WTC11 (cell line): ENCODE measurements around the gene AOX1. TPM values are rescaled to one million over a fixed set of nuclear protein-coding genes. Genes with fewer than 3 reads are reported as not detected.

Source experiments
- ATAC-seq: fragments of 200-7000 bp; cut with Tn5 transposase; 2 replicates; pipeline ENCODE4 v1.10.0; 2021; ENCODE audit warnings: mild to moderate bottlenecking, moderate library complexity
- CTCF ChIA-PET: fragments of 300-600 bp; sonication (Branson Sonifier 250); formaldehyde crosslinking; loops from one replicate; lab custom pipeline; 2021; ENCODE audit warnings: antibody characterized with exemption; lab: Charles Lee
- POLR2A ChIA-PET: fragments of 350-600 bp; sonication (Branson Sonifier 250); formaldehyde crosslinking; loops from one replicate; lab custom pipeline; 2021; ENCODE audit warnings: antibody characterized with exemption; lab: Charles Lee
- DNase-seq: peaks from one replicate; pipeline ENCODE4 v3.0.0; 2021; ENCODE audit warnings: low spot score
- H3K27ac Mint-ChIP-seq: 2 replicates; pipeline ENCODE4 v1.8.0; 2021; ENCODE audit warnings: mixed read lengths
- H3K27me3 Mint-ChIP-seq: 2 replicates; pipeline ENCODE4 v1.8.0; 2021; ENCODE audit warnings: low read depth, mild to moderate bottlenecking, moderate library complexity, mixed read lengths
- H3K36me3 Mint-ChIP-seq: 2 replicates; pipeline ENCODE4 v1.8.0; 2021; ENCODE audit warnings: mixed read lengths
- H3K4me1 Mint-ChIP-seq: 2 replicates; pipeline ENCODE4 v1.8.0; 2022; ENCODE audit warnings: mixed read lengths
- H3K4me3 Mint-ChIP-seq: 2 replicates; pipeline ENCODE4 v1.8.0; 2021; ENCODE audit warnings: mild to moderate bottlenecking, moderate library complexity, mixed read lengths
- H3K9me3 Mint-ChIP-seq: 2 replicates; pipeline ENCODE4 v1.8.0; 2021; ENCODE audit warnings: mixed read lengths
- CREM ChIP-seq: sonication (generic); formaldehyde crosslinking; IDR thresholded peaks from 2 replicates; pipeline ENCODE4 v1.8.1; 2022; ENCODE audit warnings: mild to moderate bottlenecking, missing genetic modification reagents, moderate library complexity
- ESRRA ChIP-seq: sonication (generic); formaldehyde crosslinking; IDR thresholded peaks from 2 replicates; pipeline ENCODE4 v1.8.1; 2022; ENCODE audit warnings: mild to moderate bottlenecking, missing genetic modification reagents, borderline replicate concordance
- JUN ChIP-seq: sonication (generic); formaldehyde crosslinking; IDR thresholded peaks from 2 replicates; pipeline ENCODE4 v1.8.0; 2023; ENCODE audit warnings: mild to moderate bottlenecking, missing genetic modification reagents
- KAT7 ChIP-seq: sonication (generic); formaldehyde crosslinking; IDR thresholded peaks from 2 replicates; pipeline ENCODE4 v1.8.1; 2023; ENCODE audit warnings: missing genetic modification reagents, mild to moderate bottlenecking, borderline replicate concordance
- MXD4 ChIP-seq: fragments of 250-450 bp; sonication (Bioruptor Pico); IDR thresholded peaks from 2 replicates; pipeline ENCODE4 v1.8.0; 2021; ENCODE audit warnings: mild to moderate bottlenecking, moderate library complexity, borderline replicate concordance
- MYBL2 ChIP-seq: sonication (generic); formaldehyde crosslinking; IDR thresholded peaks from 2 replicates; pipeline ENCODE4 v1.8.1; 2023; ENCODE audit warnings: mild to moderate bottlenecking, moderate library complexity, missing genetic modification reagents
- NR2C2 ChIP-seq: sonication (generic); formaldehyde crosslinking; IDR thresholded peaks from 2 replicates; pipeline ENCODE4 v1.8.0; 2022; ENCODE audit warnings: mild to moderate bottlenecking, missing genetic modification reagents
- RELA ChIP-seq: sonication (generic); formaldehyde crosslinking; IDR thresholded peaks from 2 replicates; pipeline ENCODE4 v1.8.1; 2022; ENCODE audit warnings: missing genetic modification reagents, mild to moderate bottlenecking, borderline replicate concordance
- TCF7 ChIP-seq: sonication (generic); formaldehyde crosslinking; IDR thresholded peaks from 2 replicates; pipeline ENCODE4 v1.8.0; 2022; ENCODE audit warnings: mild to moderate bottlenecking, low read depth, missing genetic modification reagents, moderate library complexity
- TEAD1 ChIP-seq: sonication (generic); formaldehyde crosslinking; IDR thresholded peaks from 2 replicates; pipeline ENCODE4 v1.8.0; 2022; ENCODE audit warnings: mild to moderate bottlenecking, missing genetic modification reagents
- ZNF317 ChIP-seq: sonication (generic); formaldehyde crosslinking; IDR thresholded peaks from 2 replicates; pipeline ENCODE4 v1.8.1; 2023; ENCODE audit warnings: low read depth, mild to moderate bottlenecking, moderate library complexity, missing genetic modification reagents, borderline replicate concordance
- ZNF396 ChIP-seq: fragments of 250-450 bp; sonication (Bioruptor Pico); IDR thresholded peaks from 2 replicates; pipeline ENCODE4 v1.8.0; 2021; ENCODE audit warnings: mild to moderate bottlenecking, moderate library complexity, borderline replicate concordance
- total RNA-seq: library from RNA; stranded (reverse); gene quantifications from 3 replicates; pipeline ENCODE4 v1.2.3, GENCODE V29; 2021
- TF ChIP-seq, protein P1 (sequence below): sonication (generic); formaldehyde crosslinking; conservative IDR thresholded peaks from 2 replicates; pipeline ENCODE4 v1.8.1; 2023; ENCODE audit warnings: mild to moderate bottlenecking, low read depth, missing genetic modification reagents, moderate library complexity
- TF ChIP-seq, protein P2 (sequence below): sonication (generic); formaldehyde crosslinking; IDR thresholded peaks from 2 replicates; pipeline ENCODE4 v1.8.0; 2022; ENCODE audit warnings: missing genetic modification reagents
- TF ChIP-seq, protein P3 (sequence below): fragments of 250-450 bp; sonication (Bioruptor Pico); IDR thresholded peaks from 2 replicates; pipeline ENCODE4 v1.9.0; 2021; ENCODE audit warnings: mild to moderate bottlenecking, borderline replicate concordance
- TF ChIP-seq, protein P4 (sequence below): sonication (generic); formaldehyde crosslinking; IDR thresholded peaks from 2 replicates; pipeline ENCODE4 v1.8.0; 2023; ENCODE audit warnings: mild to moderate bottlenecking, missing genetic modification reagents
- TF ChIP-seq, protein P5 (sequence below): sonication (generic); formaldehyde crosslinking; IDR thresholded peaks from 2 replicates; pipeline ENCODE4 v1.8.1; 2023; ENCODE audit warnings: mild to moderate bottlenecking, moderate library complexity, missing genetic modification reagents
- TF ChIP-seq, protein P6 (sequence below): sonication (generic); formaldehyde crosslinking; IDR thresholded peaks from 2 replicates; pipeline ENCODE4 v1.8.0; 2023; ENCODE audit warnings: missing genetic modification reagents, mild to moderate bottlenecking, borderline replicate concordance

The AOX1 gene
- total RNA-seq, 1 experiment from 2014 or later, result 4.8 TPM

DNA sequence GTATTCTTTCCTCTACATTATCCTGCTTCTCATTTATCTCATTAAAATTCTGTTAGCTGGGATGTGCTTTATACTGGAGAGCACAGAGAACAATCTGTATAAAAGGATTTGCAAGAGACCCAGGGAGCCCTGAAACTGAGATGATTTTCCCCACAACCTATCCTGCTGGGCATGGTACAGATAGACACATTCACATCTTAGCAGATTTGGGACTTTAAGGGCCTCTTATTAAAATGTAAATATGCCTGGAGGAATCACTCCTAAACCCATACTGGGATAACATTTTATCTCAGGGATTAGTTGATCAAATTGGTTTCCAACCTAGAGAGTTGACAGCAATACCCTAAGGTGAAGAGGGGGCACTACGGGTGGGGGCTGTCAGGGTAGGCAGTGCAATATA lies 45.5 kb downstream of the AOX1 start:
- ChIA-PET POLR2A (no interaction called here), CTCF (interaction anchor here (1.5 kb wide), 1 partner anchor 133 kb away, joined by 3 read pairs; no protein-coding TSS in a partner anchor)
- TF ChIP-seq MXD4 (CRISPR knock-in tag) (no peak), TEAD1 (no peak), TCF7 (CRISPR knock-in tag) (no peak), CREM (no peak), JUN (CRISPR knock-in tag) (no peak), RELA (CRISPR knock-in tag) (no peak), ZNF396 (CRISPR knock-in tag) (no peak), NR2C2 (no peak), MYBL2 (CRISPR knock-in tag) (no peak), ESRRA (CRISPR knock-in tag) (no peak), KAT7 (no peak), ZNF317 (CRISPR knock-in tag) (no peak)
- TF ChIP-seq, protein P1, sequence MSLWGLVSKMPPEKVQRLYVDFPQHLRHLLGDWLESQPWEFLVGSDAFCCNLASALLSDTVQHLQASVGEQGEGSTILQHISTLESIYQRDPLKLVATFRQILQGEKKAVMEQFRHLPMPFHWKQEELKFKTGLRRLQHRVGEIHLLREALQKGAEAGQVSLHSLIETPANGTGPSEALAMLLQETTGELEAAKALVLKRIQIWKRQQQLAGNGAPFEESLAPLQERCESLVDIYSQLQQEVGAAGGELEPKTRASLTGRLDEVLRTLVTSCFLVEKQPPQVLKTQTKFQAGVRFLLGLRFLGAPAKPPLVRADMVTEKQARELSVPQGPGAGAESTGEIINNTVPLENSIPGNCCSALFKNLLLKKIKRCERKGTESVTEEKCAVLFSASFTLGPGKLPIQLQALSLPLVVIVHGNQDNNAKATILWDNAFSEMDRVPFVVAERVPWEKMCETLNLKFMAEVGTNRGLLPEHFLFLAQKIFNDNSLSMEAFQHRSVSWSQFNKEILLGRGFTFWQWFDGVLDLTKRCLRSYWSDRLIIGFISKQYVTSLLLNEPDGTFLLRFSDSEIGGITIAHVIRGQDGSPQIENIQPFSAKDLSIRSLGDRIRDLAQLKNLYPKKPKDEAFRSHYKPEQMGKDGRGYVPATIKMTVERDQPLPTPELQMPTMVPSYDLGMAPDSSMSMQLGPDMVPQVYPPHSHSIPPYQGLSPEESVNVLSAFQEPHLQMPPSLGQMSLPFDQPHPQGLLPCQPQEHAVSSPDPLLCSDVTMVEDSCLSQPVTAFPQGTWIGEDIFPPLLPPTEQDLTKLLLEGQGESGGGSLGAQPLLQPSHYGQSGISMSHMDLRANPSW (CRISPR knock-in tag), result no peak
- TF ChIP-seq, protein P2, sequence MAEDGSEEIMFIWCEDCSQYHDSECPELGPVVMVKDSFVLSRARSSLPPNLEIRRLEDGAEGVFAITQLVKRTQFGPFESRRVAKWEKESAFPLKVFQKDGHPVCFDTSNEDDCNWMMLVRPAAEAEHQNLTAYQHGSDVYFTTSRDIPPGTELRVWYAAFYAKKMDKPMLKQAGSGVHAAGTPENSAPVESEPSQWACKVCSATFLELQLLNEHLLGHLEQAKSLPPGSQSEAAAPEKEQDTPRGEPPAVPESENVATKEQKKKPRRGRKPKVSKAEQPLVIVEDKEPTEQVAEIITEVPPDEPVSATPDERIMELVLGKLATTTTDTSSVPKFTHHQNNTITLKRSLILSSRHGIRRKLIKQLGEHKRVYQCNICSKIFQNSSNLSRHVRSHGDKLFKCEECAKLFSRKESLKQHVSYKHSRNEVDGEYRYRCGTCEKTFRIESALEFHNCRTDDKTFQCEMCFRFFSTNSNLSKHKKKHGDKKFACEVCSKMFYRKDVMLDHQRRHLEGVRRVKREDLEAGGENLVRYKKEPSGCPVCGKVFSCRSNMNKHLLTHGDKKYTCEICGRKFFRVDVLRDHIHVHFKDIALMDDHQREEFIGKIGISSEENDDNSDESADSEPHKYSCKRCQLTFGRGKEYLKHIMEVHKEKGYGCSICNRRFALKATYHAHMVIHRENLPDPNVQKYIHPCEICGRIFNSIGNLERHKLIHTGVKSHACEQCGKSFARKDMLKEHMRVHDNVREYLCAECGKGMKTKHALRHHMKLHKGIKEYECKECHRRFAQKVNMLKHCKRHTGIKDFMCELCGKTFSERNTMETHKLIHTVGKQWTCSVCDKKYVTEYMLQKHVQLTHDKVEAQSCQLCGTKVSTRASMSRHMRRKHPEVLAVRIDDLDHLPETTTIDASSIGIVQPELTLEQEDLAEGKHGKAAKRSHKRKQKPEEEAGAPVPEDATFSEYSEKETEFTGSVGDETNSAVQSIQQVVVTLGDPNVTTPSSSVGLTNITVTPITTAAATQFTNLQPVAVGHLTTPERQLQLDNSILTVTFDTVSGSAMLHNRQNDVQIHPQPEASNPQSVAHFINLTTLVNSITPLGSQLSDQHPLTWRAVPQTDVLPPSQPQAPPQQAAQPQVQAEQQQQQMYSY (CRISPR knock-in tag), result no peak
- TF ChIP-seq, protein P3, sequence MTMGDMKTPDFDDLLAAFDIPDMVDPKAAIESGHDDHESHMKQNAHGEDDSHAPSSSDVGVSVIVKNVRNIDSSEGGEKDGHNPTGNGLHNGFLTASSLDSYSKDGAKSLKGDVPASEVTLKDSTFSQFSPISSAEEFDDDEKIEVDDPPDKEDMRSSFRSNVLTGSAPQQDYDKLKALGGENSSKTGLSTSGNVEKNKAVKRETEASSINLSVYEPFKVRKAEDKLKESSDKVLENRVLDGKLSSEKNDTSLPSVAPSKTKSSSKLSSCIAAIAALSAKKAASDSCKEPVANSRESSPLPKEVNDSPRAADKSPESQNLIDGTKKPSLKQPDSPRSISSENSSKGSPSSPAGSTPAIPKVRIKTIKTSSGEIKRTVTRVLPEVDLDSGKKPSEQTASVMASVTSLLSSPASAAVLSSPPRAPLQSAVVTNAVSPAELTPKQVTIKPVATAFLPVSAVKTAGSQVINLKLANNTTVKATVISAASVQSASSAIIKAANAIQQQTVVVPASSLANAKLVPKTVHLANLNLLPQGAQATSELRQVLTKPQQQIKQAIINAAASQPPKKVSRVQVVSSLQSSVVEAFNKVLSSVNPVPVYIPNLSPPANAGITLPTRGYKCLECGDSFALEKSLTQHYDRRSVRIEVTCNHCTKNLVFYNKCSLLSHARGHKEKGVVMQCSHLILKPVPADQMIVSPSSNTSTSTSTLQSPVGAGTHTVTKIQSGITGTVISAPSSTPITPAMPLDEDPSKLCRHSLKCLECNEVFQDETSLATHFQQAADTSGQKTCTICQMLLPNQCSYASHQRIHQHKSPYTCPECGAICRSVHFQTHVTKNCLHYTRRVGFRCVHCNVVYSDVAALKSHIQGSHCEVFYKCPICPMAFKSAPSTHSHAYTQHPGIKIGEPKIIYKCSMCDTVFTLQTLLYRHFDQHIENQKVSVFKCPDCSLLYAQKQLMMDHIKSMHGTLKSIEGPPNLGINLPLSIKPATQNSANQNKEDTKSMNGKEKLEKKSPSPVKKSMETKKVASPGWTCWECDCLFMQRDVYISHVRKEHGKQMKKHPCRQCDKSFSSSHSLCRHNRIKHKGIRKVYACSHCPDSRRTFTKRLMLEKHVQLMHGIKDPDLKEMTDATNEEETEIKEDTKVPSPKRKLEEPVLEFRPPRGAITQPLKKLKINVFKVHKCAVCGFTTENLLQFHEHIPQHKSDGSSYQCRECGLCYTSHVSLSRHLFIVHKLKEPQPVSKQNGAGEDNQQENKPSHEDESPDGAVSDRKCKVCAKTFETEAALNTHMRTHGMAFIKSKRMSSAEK (CRISPR knock-in tag), result no peak
- TF ChIP-seq, protein P4, sequence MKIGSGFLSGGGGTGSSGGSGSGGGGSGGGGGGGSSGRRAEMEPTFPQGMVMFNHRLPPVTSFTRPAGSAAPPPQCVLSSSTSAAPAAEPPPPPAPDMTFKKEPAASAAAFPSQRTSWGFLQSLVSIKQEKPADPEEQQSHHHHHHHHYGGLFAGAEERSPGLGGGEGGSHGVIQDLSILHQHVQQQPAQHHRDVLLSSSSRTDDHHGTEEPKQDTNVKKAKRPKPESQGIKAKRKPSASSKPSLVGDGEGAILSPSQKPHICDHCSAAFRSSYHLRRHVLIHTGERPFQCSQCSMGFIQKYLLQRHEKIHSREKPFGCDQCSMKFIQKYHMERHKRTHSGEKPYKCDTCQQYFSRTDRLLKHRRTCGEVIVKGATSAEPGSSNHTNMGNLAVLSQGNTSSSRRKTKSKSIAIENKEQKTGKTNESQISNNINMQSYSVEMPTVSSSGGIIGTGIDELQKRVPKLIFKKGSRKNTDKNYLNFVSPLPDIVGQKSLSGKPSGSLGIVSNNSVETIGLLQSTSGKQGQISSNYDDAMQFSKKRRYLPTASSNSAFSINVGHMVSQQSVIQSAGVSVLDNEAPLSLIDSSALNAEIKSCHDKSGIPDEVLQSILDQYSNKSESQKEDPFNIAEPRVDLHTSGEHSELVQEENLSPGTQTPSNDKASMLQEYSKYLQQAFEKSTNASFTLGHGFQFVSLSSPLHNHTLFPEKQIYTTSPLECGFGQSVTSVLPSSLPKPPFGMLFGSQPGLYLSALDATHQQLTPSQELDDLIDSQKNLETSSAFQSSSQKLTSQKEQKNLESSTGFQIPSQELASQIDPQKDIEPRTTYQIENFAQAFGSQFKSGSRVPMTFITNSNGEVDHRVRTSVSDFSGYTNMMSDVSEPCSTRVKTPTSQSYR, result no peak
- TF ChIP-seq, protein P5, sequence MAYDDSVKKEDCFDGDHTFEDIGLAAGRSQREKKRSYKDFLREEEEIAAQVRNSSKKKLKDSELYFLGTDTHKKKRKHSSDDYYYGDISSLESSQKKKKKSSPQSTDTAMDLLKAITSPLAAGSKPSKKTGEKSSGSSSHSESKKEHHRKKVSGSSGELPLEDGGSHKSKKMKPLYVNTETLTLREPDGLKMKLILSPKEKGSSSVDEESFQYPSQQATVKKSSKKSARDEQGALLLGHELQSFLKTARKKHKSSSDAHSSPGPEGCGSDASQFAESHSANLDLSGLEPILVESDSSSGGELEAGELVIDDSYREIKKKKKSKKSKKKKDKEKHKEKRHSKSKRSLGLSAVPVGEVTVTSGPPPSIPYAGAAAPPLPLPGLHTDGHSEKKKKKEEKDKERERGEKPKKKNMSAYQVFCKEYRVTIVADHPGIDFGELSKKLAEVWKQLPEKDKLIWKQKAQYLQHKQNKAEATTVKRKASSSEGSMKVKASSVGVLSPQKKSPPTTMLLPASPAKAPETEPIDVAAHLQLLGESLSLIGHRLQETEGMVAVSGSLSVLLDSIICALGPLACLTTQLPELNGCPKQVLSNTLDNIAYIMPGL (CRISPR knock-in tag), result no peak
- TF ChIP-seq, protein P6, sequence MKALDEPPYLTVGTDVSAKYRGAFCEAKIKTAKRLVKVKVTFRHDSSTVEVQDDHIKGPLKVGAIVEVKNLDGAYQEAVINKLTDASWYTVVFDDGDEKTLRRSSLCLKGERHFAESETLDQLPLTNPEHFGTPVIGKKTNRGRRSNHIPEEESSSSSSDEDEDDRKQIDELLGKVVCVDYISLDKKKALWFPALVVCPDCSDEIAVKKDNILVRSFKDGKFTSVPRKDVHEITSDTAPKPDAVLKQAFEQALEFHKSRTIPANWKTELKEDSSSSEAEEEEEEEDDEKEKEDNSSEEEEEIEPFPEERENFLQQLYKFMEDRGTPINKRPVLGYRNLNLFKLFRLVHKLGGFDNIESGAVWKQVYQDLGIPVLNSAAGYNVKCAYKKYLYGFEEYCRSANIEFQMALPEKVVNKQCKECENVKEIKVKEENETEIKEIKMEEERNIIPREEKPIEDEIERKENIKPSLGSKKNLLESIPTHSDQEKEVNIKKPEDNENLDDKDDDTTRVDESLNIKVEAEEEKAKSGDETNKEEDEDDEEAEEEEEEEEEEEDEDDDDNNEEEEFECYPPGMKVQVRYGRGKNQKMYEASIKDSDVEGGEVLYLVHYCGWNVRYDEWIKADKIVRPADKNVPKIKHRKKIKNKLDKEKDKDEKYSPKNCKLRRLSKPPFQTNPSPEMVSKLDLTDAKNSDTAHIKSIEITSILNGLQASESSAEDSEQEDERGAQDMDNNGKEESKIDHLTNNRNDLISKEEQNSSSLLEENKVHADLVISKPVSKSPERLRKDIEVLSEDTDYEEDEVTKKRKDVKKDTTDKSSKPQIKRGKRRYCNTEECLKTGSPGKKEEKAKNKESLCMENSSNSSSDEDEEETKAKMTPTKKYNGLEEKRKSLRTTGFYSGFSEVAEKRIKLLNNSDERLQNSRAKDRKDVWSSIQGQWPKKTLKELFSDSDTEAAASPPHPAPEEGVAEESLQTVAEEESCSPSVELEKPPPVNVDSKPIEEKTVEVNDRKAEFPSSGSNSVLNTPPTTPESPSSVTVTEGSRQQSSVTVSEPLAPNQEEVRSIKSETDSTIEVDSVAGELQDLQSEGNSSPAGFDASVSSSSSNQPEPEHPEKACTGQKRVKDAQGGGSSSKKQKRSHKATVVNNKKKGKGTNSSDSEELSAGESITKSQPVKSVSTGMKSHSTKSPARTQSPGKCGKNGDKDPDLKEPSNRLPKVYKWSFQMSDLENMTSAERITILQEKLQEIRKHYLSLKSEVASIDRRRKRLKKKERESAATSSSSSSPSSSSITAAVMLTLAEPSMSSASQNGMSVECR (CRISPR knock-in tag), result no peak
- no peak overlapping the region for H3K4me3 Mint-ChIP-seq
- H3K27ac Mint-ChIP-seq, result no peak overlapping the region
- no peaks in the 10 kb centered on the region for H3K9me3 Mint-ChIP-seq
- no peaks in the 10 kb centered on the region for H3K36me3 Mint-ChIP-seq
- DNase-seq (no peak), ATAC-seq (no peak)
- H3K4me1 Mint-ChIP-seq, result peaks cover 16% of the 10 kb centered on the region
- H3K27me3 Mint-ChIP-seq, result no peaks in the 10 kb centered on the region
